Measurements from ENCODE around the gene PRR5L. TPM values are rescaled to one million over a fixed set of nuclear protein-coding genes. Genes with fewer than 3 reads are reported as not detected.
A peak's percentile ranks its signal among the peaks of the same experiment; 100 is the strongest.

Gene PRR5L
- total RNA-seq, 2 donors from 2014 or later = 3.2 to 11.8 TPM

GRCh38 chr11:36450110-36450572 lies 154.1 kb downstream of the PRR5L start:
- Histone ChIP-seq H3K4me3 (peak overlapping the region; percentile 40), H3K27me3 (replicated peaks; ENCODE audit: insufficient read depth) (no peaks in the 10 kb centered on the region)
- ATAC-seq (ENCODE audit: insufficient number of reproducible peaks, low FRiP score, low read depth) = no peak

GRCh38 chr11:36451045-36451444 lies 155.0 kb downstream of the PRR5L start:
- peaks cover 25 to 73% of the 10 kb centered on the region in 2 donors for H3K4me1 ChIP-seq (ENCODE audit: control insufficient read depth in 1 of 2, low read depth in 2 of 2)
- H3K36me3 ChIP-seq = no peaks in the 10 kb centered on the region
- TF ChIP-seq CTCF (IDR thresholded peaks at IDR 0.05) = no peak
- H3K27ac ChIP-seq = no peak overlapping the region
- DNase-seq (ENCODE audit: low spot score) (no peak), ATAC-seq (ENCODE audit: insufficient number of reproducible peaks, low FRiP score, low read depth) (no peak)
- no peak overlapping the region for H3K4me3 ChIP-seq
- H3K27me3 ChIP-seq (replicated peaks; ENCODE audit: insufficient read depth) = no peaks in the 10 kb centered on the region
- no peaks in the 10 kb centered on the region for H3K9me3 ChIP-seq

More at GRCh38 chr11:36450110-36450572, 154.1 kb downstream of the PRR5L start:
- Histone ChIP-seq H3K36me3 (no peaks in the 10 kb centered on the region), H3K4me1 (ENCODE audit: control insufficient read depth in 1 of 2, low read depth in 2 of 2) (peaks cover 19 to 64% of the 10 kb centered on the region in 2 donors), H3K9me3 (no peaks in the 10 kb centered on the region), H3K27ac (no peak overlapping the region)
- TF ChIP-seq CTCF (IDR thresholded peaks at IDR 0.05) = no peak
- no peak for DNase-seq (ENCODE audit: low spot score)

- Histone ChIP-seq H3K27me3 (replicated peaks; ENCODE audit: insufficient read depth) (no peaks in the 10 kb centered on the region), H3K36me3 (no peaks in the 10 kb centered on the region), H3K4me3 (no peak overlapping the region), H3K27ac (no peak overlapping the region), H3K9me3 (no peaks in the 10 kb centered on the region), H3K4me1 (ENCODE audit: control insufficient read depth in 1 of 2, low read depth in 2 of 2) (peaks cover 31 to 79% of the 10 kb centered on the region in 2 donors)
- no peak for ATAC-seq (ENCODE audit: insufficient number of reproducible peaks, low FRiP score, low read depth)
- TF ChIP-seq CTCF (IDR thresholded peaks at IDR 0.05) = no peak
- no peak for DNase-seq (ENCODE audit: low spot score)
These were observed 155.6 kb downstream of the PRR5L start for GRCh38 chr11:36451681-36452080.

GRCh38 chr11:36452236-36452940 lies 156.3 kb downstream of the PRR5L start:
- Histone ChIP-seq H3K4me3 (no peak overlapping the region), H3K9me3 (no peaks in the 10 kb centered on the region), H3K4me1 (ENCODE audit: control insufficient read depth in 1 of 2, low read depth in 2 of 2) (peaks cover 33 to 85% of the 10 kb centered on the region in 2 donors), H3K27ac (peak overlapping the region; percentile 18 to 45), H3K27me3 (replicated peaks; ENCODE audit: insufficient read depth) (no peaks in the 10 kb centered on the region), H3K36me3 (no peaks in the 10 kb centered on the region)
- ATAC-seq (ENCODE audit: insufficient number of reproducible peaks, low FRiP score, low read depth) (no peak), DNase-seq (ENCODE audit: low spot score) (no peak)
- no peak for TF ChIP-seq CTCF (IDR thresholded peaks at IDR 0.05)

GRCh38 chr11:36452961-36453360 lies 156.9 kb downstream of the PRR5L start:
- DNase-seq (ENCODE audit: low spot score) = no peak
- no peaks in the 10 kb centered on the region for H3K9me3 ChIP-seq
- no peak for ATAC-seq (ENCODE audit: insufficient number of reproducible peaks, low FRiP score, low read depth)
- H3K4me3 ChIP-seq = no peak overlapping the region
- TF ChIP-seq CTCF (IDR thresholded peaks at IDR 0.05) = no peak
- H3K27ac ChIP-seq = peak overlapping the region in 1 of 2 donors; percentile 45
- no peaks in the 10 kb centered on the region for H3K27me3 ChIP-seq (replicated peaks; ENCODE audit: insufficient read depth)
- no peaks in the 10 kb centered on the region for H3K36me3 ChIP-seq
- peaks cover 33 to 85% of the 10 kb centered on the region in 2 donors for H3K4me1 ChIP-seq (ENCODE audit: control insufficient read depth in 1 of 2, low read depth in 2 of 2)

All from thoracic aorta (tissue), 2 donors.